GM18498 (cell line): ENCODE results near the gene FGF18.

ENCODE experiments used
- ATAC-seq: cut with Tn5 transposase; IDR thresholded peaks from one replicate; pipeline ENCODE4 v1.9.1; 2021; ENCODE audit warnings: mild to moderate bottlenecking, moderate library complexity; ENCODE audit not compliant: unreplicated experiment

FGF18 gene

DNA sequence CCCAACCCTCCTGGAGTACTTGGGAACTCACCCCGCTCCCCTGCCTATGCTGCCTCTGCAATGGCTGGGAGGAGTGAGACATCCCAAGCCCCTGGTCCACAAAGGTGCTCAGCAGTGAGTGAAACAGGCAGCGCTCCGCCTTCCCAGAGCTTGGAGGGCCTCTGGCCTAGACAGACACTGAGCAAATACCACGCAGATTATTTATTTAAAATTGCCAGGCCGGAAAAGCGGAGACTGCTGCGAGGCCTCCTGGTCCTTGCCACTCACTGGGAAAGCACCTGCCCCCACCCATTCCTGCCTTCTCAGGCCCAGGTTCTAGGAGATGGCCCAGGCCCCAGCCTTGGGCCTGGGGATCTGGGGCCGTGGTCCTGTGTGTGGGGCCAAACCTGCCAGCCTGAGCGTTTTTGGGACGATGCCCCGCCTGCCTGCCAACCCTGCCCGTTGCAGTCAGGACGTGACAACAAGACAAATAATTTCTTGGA lies 17.4 kb downstream of the FGF18 start:
- ATAC-seq = no peak

DNA sequence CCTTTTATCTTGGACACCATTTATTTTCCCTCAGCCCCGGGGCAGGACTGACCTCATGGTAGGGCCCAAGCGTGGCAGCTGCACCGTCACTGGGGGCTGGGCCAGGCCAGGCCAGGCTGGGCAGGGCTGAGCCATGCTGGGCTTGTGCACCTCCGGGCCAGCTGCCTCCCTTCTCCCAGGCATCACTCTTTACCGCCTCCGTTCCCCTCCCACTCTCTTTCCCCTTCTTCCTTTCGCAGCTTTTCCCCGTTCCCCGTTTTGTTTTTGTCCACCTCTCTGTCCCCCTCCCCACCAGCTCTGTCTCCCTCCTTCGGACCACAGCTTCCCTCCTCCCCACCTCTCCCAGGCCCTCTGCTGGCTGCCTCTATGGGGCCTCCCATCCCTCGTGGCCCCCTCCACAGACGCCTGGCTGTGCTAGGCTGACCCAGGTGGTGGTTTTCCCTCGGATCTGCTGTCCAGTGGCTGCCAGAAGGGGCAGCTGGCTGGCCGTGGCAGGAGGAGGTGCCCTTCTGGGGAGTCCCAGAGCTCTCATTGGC lies 17.9 kb downstream of the FGF18 start:
- ATAC-seq = no peak

DNA sequence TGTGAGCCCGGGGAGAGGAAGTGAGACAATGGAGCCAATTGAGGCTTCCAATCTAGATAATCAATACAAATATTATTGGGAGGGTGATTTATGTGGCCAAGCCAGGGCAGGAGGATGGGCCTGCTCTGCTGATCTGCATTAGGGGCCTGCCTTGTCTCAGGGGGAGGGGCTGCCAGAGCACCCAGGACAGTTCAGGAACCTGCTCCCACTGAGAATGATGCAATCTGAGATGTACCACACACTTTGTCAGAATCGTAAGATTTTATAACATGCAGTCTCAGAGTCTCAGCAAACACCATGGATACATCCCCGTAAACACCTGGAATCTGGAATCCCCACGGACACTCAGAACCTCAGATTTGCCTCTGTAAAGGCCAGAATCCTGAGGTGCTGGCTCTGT lies 19.3 kb downstream of the FGF18 start:
- no peak for ATAC-seq

DNA sequence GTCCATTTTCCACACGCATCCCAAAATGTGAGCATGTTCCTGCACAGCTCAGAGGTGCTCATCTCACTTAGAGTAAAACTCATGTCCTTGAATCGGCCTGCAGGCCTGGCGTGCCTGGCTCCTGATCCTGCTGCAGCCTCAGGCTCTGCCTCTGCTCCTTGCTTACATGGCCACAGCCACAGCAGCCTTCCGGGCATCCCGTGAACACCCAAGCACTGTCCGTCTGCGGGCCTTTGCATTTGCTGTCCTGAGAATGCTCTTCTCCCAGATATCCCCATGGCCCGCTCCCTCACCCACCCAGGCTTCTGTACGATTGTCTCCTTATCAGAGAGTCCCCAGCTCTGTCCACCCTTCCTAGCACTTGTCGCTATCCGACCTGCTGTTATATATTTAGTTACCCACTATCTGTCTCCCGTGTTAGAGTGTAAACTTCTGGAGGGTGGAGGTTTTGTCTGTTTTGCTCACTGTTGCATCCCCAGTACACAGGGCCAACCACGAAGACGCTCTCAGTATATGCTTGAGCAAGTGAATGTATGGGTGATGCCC lies 21.9 kb downstream of the FGF18 start:
- no peak for ATAC-seq

DNA sequence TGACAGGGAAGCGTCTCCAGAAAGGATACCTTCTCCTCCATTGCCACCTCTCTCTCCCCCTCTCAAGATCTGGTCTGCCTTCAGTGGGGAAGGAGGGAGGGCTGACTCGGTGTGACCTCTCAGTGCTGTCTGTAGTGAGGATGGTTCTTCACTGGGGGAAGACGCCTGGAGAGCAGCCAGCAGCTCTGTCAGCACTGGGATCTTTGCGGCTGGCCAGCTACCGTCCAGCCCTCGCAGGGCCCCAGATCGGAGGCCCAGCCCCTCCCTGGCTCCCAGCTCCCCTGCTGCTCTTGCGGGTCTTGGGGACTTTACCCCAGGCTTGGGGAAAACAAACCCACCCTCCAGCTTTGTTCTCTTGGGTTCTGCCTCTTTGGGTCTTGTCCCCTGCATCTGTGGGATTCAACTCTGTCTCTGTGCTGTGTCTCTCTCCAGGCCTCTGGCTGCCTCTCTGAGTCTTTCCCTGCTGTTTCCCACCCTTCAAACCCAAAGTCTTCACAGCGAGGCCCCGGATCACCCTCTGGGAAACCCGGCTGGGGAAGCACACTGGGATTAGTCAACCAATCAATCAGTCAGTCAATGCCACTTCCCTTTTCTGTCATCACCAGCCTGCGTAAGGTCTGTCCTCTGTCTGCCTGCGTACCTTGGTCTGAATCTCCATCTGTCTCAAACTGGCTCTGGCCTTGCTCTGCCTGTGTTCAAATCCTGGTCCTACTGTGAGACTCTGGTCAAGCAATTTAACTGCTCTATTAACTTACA lies 23.0 kb downstream of the FGF18 start:
- ATAC-seq = no peak

DNA sequence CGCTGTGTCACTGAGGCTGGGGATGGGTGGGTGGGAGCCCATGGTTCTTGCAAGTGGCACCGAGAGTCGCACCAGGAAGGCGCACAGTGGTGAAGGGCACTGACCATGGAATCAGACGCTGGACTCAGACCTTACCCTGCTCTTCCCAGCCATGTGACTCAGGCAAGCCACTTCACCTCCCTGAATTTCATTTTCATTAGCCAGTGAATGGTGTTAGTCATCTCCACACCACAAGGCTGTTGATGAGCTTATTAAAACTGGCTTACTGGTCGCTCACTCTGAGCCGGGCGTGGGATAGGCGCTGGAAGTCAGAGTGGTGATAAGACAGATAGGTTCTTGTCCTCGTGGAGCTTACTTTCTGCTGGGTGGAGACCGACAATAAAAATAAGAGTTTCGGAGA lies 25.1 kb downstream of the FGF18 start:
- ATAC-seq = no peak

DNA sequence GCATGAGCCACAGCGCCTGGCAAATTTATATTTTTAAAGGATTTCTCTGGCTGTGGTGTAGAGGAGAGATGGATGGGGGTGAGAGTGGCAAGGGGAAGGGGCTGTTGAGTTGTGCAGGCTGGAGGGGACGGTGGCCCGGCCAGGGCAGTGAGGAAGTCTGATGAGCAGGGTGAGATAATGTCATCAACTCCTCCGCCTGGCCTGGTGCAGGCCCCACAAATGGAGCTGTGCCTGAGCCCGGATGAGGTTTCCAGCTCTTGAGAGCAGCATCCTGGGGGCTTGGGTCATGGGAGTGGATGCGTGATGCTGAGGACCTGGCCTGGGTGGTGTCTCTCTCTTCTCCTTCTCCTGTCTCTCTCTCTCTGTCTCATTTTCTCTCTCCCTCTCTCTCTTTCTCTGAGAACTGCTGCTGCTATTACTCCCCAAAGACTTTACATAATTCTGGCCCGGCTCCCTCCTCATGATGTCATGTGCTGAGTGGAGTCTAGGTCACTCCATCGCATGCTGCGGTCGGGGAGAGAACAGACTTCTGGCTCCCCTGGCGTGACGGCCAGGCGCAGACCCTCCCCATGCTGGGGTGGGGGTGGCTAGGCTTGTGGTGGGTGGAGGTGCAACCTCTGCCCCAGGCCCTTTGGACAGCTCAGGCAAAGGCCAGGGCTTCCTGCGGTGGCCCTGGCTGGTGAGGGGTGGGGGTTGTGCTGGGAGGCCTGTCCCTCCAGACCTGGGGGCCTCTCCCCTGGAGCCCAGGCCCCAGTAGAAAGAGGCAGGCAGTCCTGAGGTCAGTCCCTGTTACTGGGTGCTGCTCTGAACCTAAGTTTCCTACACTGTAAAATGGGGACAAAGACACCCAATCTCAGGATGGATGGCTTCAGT lies 26.4 kb downstream of the FGF18 start:
- no peak for ATAC-seq

DNA sequence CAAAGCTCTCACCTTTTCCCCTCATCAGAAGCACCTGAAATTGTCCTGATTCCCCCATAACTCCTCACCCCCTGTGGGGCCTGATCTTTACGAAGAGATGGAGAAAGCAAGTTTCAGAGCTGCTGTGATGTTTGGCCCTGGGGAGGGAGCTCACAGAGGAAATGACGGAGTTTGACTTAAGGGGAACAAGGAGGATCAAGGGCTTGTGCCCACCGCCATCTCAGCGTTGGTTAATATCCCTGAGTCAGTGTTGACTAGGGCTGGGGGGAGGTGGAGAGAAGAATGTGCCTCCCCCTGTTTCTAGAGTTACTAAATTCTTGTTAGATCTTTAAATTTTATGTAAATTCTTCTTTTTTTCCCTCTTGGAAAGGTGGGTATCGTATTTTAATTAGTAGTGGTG lies 27.8 kb downstream of the FGF18 start:
- no peak for ATAC-seq

DNA sequence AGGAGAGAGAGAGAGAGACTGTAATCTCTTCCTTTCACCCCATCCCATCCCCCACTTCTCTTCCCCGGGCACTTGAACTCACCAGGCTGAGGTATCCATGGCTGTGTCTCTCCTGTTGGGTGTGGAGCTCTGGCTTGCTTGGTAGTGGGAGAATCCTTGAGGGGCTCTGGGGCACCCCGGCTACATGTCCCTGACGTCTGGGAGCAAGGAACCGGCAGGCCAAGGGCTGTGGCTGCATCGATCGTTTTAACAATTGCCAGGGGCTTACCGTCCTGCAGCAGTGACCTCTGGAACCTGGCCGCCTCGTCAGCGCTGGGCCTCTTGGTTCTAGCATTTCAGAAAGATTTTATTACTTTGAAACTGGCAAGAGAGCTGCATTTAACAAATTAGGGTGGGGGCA lies 30.0 kb downstream of the FGF18 start:
- no peak for ATAC-seq

DNA sequence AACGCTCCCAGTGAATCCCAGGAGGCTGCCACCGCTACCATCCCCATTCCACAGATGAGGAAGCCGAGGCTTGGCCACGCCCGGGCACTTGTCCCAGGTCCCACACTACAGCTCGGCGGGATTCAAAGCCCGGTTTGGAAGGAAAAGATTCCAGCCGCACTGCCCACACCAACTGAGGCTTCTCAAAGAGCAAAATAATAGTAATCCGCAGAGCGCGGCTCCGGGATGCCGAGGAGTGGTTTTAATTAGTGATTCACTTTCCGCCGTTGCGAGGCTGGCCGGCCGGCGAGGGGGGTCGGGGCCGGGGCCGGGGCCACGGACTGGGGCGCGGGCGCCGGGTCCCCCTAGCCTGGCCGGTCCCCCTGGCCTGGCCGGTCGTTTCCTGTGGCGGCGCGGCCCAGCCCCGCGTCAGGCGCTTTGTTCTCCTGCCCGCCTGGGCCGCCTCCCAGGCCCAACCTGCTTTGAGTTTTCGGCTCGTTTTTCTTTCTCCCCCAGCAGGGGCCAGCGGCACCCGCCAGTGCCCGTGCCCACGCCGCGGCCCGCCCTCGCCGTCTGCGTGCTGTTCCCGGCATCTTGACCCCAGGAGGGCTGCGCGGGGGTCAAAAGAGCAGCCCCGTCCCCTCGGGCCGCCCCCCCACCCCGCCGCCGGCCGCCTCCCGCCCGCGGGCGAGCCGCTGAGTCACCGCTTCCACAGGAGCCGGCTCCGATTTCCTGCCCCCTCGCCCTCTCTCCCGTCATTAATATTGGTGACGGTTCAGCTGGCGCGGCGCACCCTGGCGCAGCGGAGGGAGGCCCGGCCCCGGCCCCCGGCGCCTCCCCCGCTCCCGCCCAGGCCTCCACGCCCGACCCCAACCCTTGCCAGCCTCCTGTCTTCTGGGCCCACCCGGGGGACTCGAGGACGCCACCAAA lies 31.2 kb downstream of the FGF18 start:
- ATAC-seq = no peak

DNA sequence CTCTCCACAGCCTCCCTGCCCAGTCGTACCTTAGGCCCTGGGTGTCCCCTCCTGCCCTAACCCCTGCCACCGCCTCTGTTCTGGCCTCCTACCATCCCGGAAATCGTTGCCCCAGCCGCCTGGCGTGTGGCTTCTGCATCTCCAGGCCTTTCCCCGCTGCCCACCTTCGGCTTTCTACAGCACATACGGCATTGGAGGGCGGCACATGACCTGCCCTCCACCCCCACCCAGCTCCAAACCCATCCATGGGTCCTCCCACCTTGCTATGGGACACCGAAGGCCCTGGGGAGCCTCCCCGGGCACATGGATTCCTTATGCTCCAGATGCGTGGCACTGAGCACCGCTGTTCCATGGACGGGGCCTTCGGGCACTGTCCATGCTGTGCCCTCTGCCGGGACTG lies 32.0 kb downstream of the FGF18 start:
- ATAC-seq = no peak

DNA sequence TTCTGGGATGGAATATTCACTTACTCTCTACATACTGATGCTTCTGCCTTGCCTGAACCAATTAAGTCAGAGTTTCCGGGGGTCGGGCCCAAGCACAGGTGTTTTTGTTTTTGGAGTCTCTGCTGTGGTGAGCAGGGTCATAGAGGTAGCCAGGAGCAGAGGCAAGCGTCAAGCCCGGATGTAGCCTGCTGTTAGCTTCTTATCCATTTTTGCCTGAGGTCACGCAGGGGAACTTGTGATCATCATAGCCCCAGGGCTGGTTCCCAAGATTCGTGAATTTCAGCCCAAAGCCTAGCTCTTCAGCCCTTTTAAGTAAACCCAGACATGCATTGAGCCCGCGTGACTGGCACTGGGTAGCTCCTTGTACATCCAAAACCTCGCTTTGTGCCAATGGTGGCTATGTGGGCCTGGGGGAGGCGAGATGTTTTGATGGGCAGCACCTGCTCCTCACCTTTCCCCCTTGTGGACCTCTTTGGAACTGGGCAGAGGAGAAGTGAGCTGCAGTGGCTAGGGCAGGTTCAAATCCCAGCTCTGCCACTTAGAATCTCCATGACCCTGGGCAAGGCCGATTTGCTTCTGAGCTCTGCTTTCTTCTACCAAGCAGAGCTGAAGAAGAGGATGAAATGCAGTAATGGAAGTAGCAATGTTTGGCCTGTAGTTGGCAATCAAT lies 33.7 kb downstream of the FGF18 start:
- no peak for ATAC-seq

DNA sequence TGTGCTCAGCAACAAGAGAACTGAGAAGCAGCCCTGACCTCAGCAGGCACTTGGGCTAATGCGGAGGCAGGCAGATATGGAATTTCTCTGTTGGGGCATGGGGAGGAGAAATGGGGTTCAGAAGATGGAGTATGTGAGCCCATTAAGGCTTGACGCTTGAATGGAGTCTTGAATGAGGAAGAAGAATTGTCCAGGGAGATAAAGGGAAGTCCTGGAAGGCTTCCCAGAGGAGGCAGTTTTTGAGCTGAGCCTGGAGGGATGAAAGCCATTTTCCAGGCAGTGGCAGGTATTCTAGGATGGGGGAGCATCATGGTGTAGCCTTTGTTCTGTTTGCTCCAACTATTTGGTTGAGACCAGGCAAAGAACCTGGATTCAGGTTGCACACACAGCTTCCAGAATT lies 34.5 kb downstream of the FGF18 start:
- no peak for ATAC-seq

DNA sequence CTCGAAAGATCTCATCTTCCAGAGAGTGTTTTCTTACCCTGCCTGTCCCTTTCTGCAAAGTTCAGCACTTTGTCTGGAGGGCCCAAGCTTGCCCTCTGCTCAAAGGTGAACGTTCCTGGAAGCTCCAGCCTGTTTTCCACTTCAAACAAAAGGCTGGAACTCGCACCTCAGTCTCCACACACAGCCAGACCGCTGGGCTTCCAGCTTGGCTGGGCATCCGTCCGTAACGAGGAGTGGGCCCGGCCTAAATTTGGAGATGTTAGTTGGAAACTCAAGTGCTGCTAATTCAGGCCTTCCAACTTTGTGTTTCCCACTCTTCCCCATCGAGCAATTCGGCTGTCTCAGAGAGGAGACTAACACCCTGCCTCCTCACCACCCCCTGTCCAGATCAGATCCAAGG lies 35.1 kb downstream of the FGF18 start:
- no peak for ATAC-seq

DNA sequence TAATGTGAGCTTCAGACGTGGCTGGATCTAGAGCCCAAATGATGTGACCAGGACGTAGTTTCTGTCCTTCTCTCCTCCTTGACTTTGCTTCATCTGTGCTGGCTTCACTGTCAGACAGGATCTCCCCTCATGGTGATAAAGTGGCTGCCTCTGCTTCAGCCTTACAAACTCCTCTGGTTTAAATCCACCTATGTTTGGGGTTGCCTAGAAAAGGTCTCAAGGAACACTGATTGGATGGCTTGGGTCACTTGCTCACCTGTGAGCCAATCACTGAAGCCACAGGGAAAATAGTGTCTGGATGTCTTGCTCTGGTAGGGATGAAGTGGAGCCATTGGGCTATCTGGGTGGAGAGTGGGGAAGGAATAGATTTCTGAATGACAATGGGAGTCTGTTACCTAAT lies 36.1 kb downstream of the FGF18 start:
- ATAC-seq = no peak

DNA sequence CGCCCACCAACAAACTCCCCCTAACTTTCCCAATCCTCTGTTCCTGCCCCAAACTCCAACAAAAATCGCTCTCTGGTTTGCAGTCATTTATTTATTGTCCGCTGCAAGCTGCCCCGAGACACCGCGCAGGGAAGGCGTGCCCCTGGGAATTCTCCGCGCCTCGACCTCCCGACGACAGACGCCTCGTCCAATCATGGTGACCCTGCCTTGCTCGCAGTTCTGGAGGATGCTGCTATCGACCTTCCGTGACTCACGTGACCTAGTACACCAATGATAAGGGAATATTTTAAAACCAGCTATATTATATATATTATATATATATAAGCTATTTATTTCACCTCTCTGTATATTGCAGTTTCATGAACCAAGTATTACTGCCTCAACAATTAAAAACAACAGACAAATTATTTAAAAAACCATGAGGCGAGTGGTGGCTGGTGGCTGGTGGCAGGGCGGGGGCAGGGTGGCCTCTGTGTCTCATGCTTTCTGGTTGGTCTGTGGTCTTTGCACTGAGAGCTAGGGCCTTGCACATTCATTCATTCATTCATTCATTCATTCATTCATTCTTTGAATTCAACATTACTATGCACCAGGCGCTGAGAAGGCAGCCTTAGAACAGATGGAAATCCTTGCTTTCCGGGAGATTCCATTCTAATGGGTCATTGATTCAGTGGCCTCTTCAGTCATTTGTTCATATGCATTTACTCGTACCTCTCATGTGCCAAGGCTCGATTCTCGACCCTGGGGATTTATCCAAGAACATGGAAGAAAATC lies 37.9 kb downstream of the FGF18 start:
- no peak for ATAC-seq

DNA sequence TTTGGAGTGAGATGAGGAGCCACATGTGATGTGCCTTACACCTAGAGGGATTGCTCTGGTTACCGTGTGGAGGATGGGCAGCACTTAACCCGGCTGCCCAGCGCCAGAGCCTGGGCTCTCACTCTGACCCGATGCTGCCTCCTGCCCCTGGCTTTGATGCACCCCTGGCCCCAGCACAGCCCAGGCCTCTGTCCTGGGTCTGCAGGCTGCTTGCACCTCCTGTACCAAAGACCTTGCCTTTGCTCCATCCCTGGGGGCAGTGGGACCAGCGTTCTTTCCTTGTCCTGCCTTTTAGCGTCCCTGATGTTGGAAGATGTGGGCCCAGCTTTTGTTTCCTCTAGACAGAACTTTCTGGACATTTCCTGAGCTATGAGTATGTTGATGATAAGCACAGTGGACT lies 40.4 kb downstream of the FGF18 start:
- ATAC-seq = no peak

DNA sequence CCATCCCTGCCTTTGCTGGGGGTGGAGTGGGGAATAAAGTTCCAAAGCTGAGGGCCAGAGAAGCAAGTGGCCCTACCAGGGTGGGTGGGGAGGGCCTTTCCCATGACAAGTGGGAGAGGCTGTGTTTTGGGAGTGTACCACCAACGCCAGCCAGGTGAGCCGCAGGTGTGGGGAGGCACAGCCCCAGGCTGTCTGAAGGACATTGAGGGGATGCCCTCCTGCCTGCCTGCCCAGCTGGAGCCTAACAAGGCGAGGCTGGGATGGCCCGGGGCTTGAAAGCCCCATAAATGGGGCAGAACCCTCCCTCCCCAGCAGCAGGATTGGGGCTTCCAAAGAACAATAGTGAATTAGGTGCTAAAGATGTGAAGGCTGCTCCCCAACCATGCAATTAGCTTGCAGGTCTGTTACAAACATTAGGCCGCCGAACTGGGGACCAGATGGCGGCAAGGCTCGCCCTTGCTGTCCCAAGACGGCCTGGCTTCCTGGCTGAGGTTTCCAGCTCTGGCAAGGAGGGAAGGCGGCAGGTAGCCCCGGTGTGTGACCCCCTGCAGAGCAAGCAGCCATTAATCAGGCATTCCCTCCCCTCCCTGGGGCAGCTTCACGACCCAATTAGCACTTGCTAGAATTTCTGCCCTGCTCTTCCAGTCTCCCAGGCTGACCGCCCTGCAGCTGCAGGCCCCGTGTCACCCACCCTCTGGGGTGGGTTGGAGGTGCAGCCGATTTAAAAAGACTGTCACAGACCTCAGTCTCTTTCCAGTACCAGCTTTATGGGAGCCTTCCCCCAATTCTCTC lies 42.9 kb downstream of the FGF18 start:
- ATAC-seq = no peak
